Adrenal gland (tissue), 5 donors: Measurements from ENCODE around the gene UBE2K.

ENCODE experiments used
- CTCF ChIP-seq, 6 experiments: fragments of 450-650 bp in 4 of 6; fragments of 200-600 bp in 2 of 6; sonication (generic) in 1 of 6; IDR thresholded peaks; 1 replicate in 5 of 6; 2 replicates in 1 of 6; pipeline versions ENCODE4 v1.5.1 to v1.8.0; 2016 to 2021; ENCODE audit warnings: antibody characterized with exemption in 6 of 6, mild to moderate bottlenecking in 2 of 6, moderate library complexity in 1 of 6
- POLR2A ChIP-seq, 2 donors: fragments of 450-650 bp; IDR thresholded peaks; one replicate each; pipeline ENCODE4 v1.6.1; 2017; ENCODE audit warnings: antibody characterized with exemption in 2 of 2, mild to moderate bottlenecking in 2 of 2, moderate library complexity in 1 of 2
- donor health status: DM: no; HTN: no; CAD: no.

DNA sequence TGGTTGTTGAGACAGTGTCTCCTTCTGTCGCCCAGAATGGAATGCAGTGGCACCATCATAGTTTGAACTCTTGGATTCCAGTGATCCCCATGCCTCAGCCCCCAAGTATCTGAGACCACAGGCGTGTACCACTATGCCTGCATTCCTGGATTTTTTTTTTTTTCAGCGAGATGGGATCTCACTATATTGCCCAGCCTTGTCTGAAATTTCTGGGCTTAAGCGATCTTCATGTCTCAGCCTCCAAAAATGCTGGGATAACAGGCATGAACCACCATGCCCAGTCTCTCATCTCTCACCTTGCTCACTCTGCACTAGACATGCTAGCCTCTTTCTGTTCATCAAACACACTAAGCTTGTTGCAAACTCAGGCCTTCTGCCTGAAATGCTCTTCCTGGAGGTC lies 104.1 kb downstream of the UBE2K start:
- TF ChIP-seq CTCF (IDR thresholded peaks at IDR 0.05) (no peak), POLR2A (IDR thresholded peaks at IDR 0.05) (no peak)
